Stimulated activated CD4-positive, alpha-beta T cell treated with anti-CD3 and anti-CD28 coated beads, Interleukin-12 subunit alpha, Interleukin-12 subunit beta, amount 100 ng/mL, for 48 hours (primary cell): ENCODE results near the gene IL32.
A peak's percentile ranks its signal among the peaks of the same experiment; 100 is the strongest.
"Not testable (repeated sequence)": the region's sequence is repeated elsewhere in the genome, so short reads cannot be mapped to it uniquely, and the experiment has no call there.

ENCODE experiments used
- DNase-seq, 3 donors: peaks; one replicate each; pipeline ENCODE4 v3.0.0-alpha.2; 2020; ENCODE audit warnings: low read depth in 2 of 3, low spot score in 1 of 3

The IL32 gene

DNA sequence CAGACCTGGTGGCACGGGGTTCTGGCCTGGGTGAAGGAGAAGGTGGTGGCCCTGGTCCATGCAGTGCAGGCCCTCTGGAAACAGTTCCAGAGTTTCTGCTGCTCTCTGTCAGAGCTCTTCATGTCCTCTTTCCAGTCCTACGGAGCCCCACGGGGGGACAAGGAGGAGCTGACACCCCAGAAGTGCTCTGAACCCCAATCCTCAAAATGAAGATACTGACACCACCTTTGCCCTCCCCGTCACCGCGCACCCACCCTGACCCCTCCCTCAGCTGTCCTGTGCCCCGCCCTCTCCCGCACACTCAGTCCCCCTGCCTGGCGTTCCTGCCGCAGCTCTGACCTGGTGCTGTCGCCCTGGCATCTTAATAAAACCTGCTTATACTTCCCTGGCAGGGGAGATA is 3.7 kb downstream of the IL32 start:
- DNase-seq: not testable (repeated sequence)

DNA sequence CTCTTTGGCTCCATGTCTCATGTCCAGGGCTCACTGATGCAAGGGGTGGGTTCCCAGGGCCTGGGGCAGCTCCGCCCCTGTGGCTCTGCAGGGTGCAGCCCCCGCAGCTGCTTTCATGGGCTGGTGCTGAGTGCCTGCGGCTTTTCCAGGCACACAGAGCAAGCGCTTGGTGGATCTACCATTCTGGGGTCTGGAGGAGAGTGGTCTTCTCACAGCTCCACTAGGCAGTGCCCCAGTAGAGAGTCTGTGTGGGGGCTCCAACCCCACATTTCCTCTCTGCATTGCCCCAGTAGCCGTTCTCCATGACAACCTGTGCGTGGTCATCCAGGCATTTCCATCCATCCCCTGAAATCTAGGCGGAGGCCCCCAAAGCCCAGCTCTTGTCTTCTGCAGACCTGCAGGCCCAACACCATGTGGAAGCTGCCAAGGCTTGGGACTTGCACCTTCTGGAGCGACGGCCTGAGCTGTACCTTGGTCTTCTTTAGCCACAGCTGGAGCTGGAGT is 5.2 kb downstream of the IL32 start:
- DNase-seq: no peak

DNA sequence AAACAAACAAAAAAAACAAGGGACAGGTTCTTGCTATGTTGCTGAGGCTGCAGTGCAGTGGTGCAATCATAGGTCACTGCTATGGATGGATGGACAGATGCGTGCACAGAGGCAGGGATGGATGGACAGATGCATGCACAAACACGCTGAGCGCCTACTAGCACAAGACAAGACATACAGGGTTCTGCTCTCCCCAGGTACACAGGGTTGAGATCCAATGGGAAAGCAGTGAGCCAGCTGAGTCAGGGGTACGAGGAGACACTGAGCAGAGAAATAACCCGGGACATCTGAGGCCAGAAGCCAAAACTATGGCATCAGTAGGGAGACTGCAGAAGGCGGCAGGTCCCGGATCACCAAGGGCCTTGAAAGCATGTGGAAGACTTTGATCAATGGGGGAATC is 6.2 kb downstream of the IL32 start:
- DNase-seq: no peak

GRCh38 chr16:3072148-3072547 is 6.7 kb downstream of the IL32 start:
- DNase-seq: not testable (repeated sequence)

- DNase-seq: not testable (repeated sequence)
These were observed 7.3 kb downstream of the IL32 start for GRCh38 chr16:3072576-3073263.

GRCh38 chr16:3073448-3073847 is 8.0 kb downstream of the IL32 start:
- DNase-seq: no peak

GRCh38 chr16:3074860-3075522 is 9.6 kb downstream of the IL32 start:
- peak; percentile 66 to 73 (median 70) for DNase-seq

DNA sequence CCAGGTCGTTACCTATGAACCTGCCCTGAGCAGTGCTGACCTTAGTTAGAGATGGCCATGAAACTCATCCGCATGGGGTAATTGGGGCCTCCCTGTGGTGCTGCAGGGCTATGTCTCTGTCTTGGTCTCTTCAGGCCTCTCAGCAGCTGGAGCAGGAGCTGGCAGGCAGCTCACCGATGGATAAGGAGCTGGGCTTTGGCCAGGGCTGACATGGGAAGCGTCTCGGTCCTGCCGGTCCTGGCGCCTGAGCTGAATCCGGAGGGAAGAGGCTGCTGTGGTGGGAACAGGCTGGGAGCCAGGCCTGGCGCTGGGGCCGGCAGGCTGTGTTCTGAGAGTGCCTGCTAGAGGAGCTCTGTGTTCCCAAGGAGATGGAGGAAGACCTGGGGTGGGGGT is 10.1 kb downstream of the IL32 start:
- no peak for DNase-seq

GRCh38 chr16:3075946-3076345 is 10.5 kb downstream of the IL32 start:
- not testable (repeated sequence) for DNase-seq

DNA sequence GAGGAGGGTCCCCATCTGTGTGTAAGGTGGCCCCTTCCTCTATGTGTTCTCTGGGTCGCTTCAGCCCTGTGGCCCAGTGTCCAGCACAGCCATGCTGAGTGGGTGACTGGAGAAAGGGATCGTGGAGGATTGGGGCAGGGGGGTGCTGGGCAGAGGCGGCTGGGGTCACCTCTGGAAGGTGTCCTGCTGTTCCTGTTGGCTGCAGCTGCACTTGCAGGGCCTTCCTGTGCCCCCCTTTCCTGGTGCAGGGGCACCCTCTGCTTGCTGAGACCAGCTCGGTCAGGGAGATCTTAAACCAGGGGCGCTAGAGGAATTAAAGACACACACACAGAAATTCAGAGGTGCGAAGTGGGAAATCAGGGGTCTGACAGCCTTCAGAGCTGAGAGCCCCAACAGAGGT is 11.1 kb downstream of the IL32 start:
- DNase-seq: no peak

GRCh38 chr16:3080024-3080423 is 14.6 kb downstream of the IL32 start:
- no peak for DNase-seq

- not testable (repeated sequence) for DNase-seq
These were observed 16.5 kb downstream of the IL32 start for GRCh38 chr16:3081957-3082356.

DNA sequence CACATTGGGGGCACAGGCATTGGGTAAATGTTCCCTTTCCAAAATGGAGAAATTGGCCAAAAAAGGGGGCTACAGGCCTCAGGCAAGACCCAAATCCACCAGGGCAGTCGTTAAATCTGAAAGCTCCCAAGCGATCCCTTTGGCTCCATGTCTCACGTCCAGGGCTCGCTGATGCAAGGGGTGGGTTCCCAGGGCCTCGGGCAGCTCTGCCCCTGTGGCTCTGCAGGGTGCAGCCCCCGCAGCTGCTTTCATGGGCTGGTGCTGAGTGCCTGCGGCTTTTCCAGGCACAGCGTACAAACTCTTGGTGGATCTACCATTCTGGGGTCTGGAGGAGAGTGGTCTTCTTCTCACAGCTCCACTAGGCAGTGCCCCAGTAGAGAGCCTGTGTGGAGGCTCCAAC is 18.0 kb downstream of the IL32 start:
- DNase-seq: not testable (repeated sequence)

GRCh38 chr16:3084491-3084890 is 19.1 kb downstream of the IL32 start:
- DNase-seq: no peak

GRCh38 chr16:3084969-3085670 is 19.7 kb downstream of the IL32 start:
- DNase-seq: no peak

DNA sequence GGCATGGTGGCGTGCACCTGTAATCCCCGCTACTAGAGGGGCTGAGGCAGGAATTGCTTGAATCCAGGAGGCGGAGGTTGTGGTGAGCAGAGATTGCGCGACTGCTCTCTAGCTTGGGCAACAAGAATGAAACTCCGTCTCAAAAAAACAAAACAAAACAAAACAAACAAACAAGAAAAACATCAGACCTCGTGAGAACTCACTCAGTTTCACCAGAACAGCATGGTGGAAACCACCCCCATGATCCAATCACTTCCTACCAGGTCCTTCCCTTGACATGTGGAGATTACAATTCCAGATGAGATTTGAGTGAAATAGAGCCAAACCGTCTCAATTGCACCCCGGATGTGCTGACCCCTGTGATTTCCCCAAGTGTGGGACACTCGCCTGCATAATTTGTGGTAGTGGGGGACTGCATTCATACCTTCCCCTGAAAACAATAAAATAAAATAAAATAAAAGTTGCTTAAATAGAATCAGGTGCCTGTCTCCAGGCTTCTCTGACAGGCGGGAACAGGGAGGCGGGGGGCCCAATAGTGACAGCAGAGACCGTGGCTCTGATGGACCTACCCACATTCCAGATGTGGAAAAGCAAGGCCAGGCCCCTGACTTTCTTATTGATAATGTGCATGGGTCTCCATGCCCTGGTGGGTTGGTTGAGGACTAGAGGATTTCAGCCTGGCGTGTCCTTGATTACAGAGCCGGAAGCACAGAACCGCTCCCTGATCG is 20.6 kb downstream of the IL32 start:
- DNase-seq: no peak

GRCh38 chr16:3086596-3087242 is 21.3 kb downstream of the IL32 start:
- DNase-seq: no peak

DNA sequence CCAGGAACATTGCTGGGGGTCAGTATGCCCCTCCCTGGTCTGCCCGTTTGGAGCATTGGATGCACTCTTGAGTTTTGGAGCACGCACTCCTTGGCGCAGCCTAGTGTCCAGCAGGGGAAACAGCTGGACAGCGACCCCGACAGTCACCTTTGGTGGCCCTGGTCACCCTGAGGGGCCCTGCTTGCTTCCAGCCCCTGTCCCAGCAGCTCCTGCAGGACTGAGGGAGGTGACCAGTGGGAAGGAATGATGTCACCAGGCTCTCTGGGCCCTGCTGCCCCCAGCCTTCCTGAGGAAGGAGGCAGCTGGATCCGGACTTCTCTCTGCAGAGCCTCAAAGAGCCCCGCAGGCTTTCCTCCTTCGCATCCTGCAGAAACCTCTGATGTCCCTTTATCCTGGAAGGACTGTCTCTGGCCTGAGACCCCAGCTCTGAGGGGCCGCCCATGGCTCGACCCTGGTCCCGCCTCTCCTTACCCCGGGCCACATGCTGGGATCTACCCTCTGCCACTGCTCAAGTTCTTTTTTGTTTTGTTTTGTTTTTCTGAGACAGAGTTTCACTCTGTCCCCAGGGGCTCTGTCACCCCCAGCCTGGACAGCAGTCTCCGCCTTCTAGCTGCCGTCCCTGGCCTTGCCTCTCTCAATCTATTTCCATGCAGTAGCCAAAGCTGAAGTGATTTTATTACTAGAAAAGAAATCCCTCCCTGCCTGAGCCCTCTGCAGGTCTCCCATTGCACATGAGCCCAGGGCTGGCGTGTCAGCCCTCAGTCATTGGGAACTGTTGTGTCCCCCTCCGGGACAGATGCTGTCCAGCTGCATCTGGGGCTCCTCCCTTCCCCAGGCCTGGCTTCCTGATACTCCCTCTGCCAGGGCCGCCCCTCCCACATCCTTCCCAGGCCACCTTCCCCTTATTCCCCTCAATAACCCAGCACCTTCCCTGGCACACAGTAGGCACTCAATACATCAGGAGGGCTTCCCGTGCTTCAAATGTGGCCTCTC is 22.1 kb downstream of the IL32 start:
- no peak for DNase-seq

DNA sequence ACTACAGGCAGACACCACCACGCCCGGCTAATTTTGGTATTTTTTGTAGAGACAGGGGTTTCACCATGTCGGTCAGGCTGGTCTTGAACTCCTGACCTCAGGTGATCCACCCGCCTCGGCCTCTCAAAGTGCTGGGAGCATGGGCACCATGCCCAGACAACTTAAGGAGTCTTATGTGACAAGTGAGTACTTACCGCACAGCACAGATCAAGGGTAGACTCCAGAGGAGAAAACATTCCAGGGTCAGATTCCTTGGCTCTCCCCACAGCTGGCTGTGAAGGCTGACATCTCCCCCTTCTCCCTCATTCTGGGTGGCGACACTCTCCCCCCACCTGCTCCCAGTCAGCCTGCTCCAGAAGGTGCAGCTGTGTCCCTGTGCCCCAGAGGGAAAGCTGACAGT is 23.0 kb downstream of the IL32 start:
- no peak for DNase-seq
